Glutamatergic neuron (in vitro differentiated cells): ENCODE data around the gene CD163. TPM values are rescaled to one million over a fixed set of nuclear protein-coding genes. Genes with fewer than 3 reads are reported as not detected.

Experiments used
- DNase-seq: peaks from one replicate; pipeline ENCODE4 v3.0.0; 2022
- H3K27ac Mint-ChIP-seq: one replicate; pipeline ENCODE4 v1.8.0; 2020; ENCODE audit warnings: mild to moderate bottlenecking, mixed read lengths, inconsistent platforms; ENCODE audit not compliant: unreplicated experiment
- H3K27me3 Mint-ChIP-seq: one replicate; pipeline ENCODE4 v1.8.0; 2020; ENCODE audit warnings: mild to moderate bottlenecking, moderate library complexity, mixed read lengths, inconsistent platforms; ENCODE audit not compliant: unreplicated experiment
- H3K36me3 Mint-ChIP-seq: one replicate; pipeline ENCODE4 v1.8.0; 2020; ENCODE audit warnings: mild to moderate bottlenecking, mixed read lengths, inconsistent platforms; ENCODE audit not compliant: unreplicated experiment
- H3K4me1 Mint-ChIP-seq: one replicate; pipeline ENCODE4 v1.8.0; 2020; ENCODE audit warnings: mild to moderate bottlenecking, low read depth, mixed read lengths, inconsistent platforms; ENCODE audit not compliant: unreplicated experiment
- H3K4me3 Mint-ChIP-seq: one replicate; pipeline ENCODE4 v1.8.0; 2020; ENCODE audit warnings: mild to moderate bottlenecking, mixed read lengths, inconsistent platforms; ENCODE audit not compliant: unreplicated experiment
- H3K9me3 Mint-ChIP-seq: one replicate; pipeline ENCODE4 v1.8.0; 2020; ENCODE audit warnings: mild to moderate bottlenecking, moderate library complexity, mixed read lengths, inconsistent platforms; ENCODE audit not compliant: unreplicated experiment
- total RNA-seq: library from RNA; stranded (reverse); fragmentation: NEBNext Ultra II Directional; extraction: Animal tissue kit (Norgen Biotek cat#: 25700); gene quantifications from one replicate; pipeline ENCODE4 v1.2.1, GENCODE V29; 2021; ENCODE audit not compliant: unreplicated experiment
- TF ChIP-seq, protein P1 (sequence below): fragments of 200-600 bp; sonication (generic); IDR thresholded peaks from one replicate; pipeline ENCODE4 v1.5.0; 2021; ENCODE audit not compliant: partially characterized antibody, unreplicated experiment

The CD163 gene
- total RNA-seq, 1 donor from 2014 or later = 20.6 TPM

DNA sequence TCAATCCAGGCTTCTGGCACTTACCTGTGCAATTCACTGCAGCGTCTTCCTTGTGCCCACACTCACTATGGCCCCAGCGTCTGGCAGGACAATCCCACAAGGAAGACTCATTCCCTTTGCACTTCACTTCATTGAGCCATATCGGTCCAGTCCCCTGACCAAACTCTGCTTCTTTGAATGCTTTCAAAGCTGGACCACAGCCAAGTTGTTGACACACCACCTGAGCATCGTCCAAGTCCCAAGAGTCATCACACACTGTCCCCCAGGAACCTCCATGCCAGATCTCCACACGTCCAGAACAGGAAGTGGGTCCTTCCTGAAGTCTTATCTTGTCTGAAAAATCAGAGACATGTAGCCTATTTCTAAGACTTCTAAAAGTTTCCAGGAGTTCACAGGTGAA, 20.2 kb downstream of the CD163 start:
- Mint-ChIP-seq H3K4me3 (no peak overlapping the region), H3K36me3 (peaks cover 7% of the 10 kb centered on the region), H3K4me1 (peaks cover 25% of the 10 kb centered on the region), H3K9me3 (peaks cover 9% of the 10 kb centered on the region), H3K27me3 (peaks cover 8% of the 10 kb centered on the region), H3K27ac (no peak overlapping the region)
- TF ChIP-seq, protein P1, sequence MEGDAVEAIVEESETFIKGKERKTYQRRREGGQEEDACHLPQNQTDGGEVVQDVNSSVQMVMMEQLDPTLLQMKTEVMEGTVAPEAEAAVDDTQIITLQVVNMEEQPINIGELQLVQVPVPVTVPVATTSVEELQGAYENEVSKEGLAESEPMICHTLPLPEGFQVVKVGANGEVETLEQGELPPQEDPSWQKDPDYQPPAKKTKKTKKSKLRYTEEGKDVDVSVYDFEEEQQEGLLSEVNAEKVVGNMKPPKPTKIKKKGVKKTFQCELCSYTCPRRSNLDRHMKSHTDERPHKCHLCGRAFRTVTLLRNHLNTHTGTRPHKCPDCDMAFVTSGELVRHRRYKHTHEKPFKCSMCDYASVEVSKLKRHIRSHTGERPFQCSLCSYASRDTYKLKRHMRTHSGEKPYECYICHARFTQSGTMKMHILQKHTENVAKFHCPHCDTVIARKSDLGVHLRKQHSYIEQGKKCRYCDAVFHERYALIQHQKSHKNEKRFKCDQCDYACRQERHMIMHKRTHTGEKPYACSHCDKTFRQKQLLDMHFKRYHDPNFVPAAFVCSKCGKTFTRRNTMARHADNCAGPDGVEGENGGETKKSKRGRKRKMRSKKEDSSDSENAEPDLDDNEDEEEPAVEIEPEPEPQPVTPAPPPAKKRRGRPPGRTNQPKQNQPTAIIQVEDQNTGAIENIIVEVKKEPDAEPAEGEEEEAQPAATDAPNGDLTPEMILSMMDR = no peak
- no peak for DNase-seq

DNA sequence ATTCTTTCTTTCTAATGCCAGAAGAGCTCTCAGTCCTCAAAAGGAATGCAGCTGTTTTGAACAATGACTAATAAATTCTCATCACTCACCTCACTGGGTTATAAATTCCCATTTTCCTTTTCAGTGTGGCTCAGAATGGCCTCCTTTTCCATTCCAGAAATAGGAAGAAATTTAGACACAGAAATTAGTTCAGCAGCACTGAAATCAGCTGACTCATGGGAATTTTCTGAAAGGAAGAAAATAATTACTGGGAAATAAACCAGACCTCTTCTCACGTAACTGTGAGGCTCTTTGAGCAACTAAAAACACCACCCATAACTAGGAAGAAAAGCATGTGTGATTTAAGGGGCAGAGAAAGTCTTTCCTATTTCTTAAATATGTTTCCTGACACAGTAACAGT, 23.8 kb downstream of the CD163 start:
- Mint-ChIP-seq H3K4me1 (peaks cover 4% of the 10 kb centered on the region), H3K27me3 (peaks cover 2% of the 10 kb centered on the region), H3K27ac (no peak overlapping the region), H3K36me3 (peaks cover 12% of the 10 kb centered on the region), H3K4me3 (no peak overlapping the region), H3K9me3 (no peaks in the 10 kb centered on the region)
- TF ChIP-seq, protein P1 = no peak
- DNase-seq = no peak

DNA sequence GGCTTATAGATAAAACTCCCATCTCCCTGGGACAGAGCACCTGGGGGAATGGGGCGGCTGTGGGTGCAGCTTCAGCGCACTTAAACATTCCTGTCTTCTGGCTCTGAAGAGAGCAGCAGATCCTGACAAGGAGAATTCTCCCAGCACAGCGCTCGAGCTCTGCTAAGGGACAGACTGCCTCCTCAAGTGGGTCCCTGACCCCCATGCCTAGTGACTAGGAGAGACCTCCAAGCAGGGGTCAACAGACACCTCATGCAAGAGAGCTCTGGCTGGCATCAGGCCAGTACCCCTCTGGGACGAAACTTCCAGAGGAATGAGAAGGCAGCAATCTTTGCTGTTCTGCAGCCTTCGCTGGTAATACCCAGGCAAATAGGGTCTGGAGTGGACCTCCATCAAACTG, 31.5 kb downstream of the CD163 start:
- TF ChIP-seq, protein P1 = no peak
- Mint-ChIP-seq H3K27ac (no peak overlapping the region), H3K4me1 (no peaks in the 10 kb centered on the region), H3K4me3 (no peak overlapping the region), H3K27me3 (no peaks in the 10 kb centered on the region), H3K36me3 (peaks cover 41% of the 10 kb centered on the region), H3K9me3 (peaks cover 8% of the 10 kb centered on the region)
- DNase-seq = no peak

DNA sequence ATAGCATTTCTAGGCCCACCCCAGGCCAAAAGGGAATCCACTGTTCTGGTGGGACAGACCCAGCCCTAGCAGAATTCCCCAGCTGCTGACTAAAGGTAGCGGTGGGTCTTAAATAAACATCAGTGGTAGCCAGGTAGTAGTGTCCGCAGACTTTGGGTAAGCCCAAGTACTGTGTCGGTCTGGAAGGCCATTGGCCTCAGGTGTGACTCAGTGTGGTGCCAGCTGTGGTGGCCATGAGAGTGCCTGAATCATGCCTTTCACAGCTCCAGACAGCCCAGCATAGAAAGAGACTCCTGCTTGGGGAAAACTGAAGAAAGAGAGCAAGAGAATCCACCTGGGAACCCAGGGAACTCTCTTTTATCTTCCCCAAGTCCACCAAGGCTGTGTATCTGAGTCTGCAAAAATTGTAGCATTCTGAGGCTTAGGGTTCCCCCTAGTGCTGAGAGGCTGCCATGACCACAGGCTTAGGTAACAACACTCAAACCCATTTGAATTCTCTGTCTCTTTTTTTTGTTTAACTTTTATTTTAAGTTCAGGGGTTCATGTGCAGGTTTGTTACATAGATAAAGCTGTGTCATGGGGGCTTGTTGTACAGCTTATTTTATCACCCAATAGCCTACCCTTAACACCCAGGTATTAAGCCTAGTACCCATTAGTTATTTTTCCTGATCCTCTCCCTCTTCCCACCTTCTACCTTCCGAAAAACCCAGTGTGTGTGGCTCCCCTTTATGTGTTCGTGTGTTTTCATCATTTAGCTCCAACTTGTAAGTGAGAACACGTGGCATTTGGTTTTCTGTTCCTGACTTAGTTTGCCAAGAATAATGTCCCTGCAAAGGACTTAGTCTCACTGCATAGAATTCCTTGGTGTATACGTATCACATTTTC, 43.0 kb downstream of the CD163 start:
- DNase-seq = peak; percentile 62
- TF ChIP-seq, protein P1 = peak; percentile 78
- no peak overlapping the region for H3K4me3 Mint-ChIP-seq
- H3K27ac Mint-ChIP-seq = no peak overlapping the region
- no peaks in the 10 kb centered on the region for H3K27me3 Mint-ChIP-seq
- peaks cover 7% of the 10 kb centered on the region for H3K36me3 Mint-ChIP-seq
- peaks cover 3% of the 10 kb centered on the region for H3K4me1 Mint-ChIP-seq
- H3K9me3 Mint-ChIP-seq = peaks cover 3% of the 10 kb centered on the region

DNA sequence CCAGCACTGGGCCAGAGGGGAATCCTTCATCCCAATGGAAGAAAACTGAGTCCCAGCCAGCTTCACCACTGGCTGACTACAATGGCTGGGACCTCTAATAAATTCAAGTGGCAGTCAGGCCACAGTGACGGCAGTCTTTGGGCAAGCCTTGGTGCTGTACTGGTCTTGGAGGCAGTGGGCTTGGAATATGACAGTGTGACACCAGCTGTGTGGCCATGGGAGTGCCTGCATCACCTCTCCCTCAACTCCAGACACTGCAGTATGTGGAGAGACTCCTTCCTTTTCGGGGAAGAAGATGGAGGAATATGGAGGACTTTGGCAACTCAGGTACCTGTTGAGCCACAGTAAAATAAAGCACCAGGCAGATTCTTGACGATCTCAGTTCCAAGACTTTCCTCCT, 43.6 kb downstream of the CD163 start:
- Mint-ChIP-seq H3K27ac (no peak overlapping the region), H3K4me3 (no peak overlapping the region), H3K4me1 (peaks cover 3% of the 10 kb centered on the region), H3K27me3 (no peaks in the 10 kb centered on the region), H3K36me3 (peaks cover 7% of the 10 kb centered on the region), H3K9me3 (peaks cover 3% of the 10 kb centered on the region)
- TF ChIP-seq, protein P1 = no peak
- no peak for DNase-seq
